HG03575 (cell line): ENCODE data around the gene C10orf71.

Source experiments
- ATAC-seq: cut with Tn5 transposase; IDR thresholded peaks from one replicate; pipeline ENCODE4 v1.9.1; 2021; ENCODE audit not compliant: unreplicated experiment, insufficient number of reproducible peaks, low FRiP score; ENCODE audit errors: extremely low read depth

C10orf71 gene

GRCh38 chr10:49289480-49289879, 9.5 kb upstream of the C10orf71 start:
- no peak for ATAC-seq

- no peak for ATAC-seq
Observed at GRCh38 chr10:49290131-49290530, 8.8 kb upstream of the C10orf71 start.

DNA sequence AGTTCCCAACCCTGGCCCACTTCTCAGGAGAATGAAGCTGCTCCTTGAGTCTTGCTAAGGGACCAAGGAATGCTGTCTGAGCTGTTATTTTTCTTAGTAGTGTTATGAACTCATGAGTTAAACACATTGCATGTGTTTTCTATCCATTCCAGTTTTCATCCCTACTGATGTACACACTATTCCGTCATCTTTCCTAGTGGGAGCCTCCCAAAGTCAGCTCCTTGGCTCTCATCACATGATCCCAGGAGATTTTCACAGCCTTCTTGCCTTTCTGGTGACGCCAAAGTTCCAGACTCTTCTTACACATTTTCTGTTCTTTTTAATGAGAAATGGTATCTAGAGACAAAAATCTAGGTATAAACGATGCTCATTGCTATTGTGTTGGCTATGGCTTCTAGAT, 8.4 kb upstream of the C10orf71 start:
- ATAC-seq: no peak

DNA sequence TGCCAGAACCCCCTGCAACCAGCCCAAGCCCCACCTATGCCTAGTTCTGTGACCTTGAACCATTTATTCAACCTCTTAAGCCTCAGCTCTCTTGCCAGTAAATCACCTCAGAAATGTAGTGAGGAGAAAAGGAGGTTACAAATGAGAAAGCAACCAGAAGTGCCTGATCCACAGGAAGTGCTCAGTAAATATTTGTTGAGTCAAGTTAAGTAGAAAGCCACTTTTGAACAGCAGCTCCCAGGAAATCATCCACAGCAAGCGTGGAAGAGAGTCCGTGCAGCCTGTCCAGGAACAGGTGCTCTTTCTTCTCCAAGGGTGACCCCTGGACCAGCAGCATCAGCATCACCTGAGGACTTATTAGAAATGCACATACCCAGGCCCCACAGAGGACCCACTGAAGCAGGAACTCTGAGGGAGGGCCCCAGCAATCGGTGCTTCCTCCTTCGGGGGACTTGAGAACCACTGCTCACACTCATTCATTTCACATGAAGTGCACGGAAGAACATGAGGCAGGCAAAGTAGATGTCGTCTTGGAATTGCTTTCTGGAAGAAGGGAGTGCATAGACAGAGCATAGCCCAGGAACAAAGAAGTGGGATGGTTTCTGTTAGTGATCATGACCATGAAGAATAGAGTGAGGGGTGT, 6.3 kb upstream of the C10orf71 start:
- ATAC-seq: no peak

DNA sequence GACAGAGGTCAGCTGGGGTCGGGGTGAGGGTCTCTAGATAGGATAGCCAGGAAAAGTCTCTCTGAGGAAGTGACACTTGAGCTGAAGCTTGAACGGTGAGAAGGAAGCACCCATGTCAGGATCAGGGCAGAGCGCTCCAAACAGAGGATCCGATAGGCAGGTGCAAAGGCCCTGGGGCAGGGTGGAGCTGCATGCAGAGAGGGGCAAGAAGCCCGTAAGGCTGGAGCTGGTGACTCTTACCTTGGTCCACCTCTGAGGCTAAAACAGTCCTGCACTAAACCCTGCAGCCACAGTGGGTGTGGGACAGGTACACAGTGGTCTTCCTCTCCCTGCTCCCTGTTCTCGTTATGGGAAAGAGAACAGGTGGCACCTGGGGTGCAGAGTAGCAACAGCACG, 5.8 kb upstream of the C10orf71 start:
- no peak for ATAC-seq

DNA sequence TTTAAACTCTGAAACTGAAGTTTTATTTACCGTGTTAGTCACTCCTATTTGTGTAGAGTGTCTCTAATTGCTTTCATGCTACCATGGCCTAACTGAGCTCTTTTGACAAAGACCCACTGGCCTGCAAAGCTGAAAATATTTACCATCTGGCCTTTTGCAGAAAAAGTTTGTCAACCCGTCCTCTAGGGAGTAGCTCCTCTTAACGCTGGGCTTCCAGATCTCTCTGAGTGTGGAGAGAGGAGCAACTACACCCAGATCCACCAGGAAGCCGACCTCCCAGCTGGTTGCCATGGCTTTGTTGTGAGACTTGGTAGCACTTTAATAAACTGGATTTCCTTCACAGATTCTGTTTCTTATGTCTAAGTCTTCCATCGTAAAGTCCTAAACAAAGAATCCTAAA, 4.2 kb upstream of the C10orf71 start:
- ATAC-seq: no peak

DNA sequence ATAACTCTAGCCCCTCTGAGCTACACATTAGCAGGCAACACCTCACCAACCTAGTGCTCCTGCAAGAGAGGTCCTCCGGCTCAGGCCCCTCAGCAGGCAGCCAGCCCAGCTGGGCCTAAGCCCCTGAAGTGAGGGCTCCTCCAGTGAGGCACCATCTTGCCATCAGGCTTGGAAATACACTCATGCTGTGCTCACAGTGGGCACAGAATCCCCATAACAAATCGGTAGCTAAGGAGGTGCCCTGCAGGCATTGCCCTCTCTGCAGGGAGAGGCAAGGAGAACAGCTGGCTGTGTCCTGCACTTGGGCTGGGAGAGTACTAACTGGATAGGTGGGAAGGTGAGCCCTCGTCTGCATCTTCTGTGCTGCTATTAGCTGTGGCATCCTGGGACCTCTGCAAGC, 3.7 kb upstream of the C10orf71 start:
- ATAC-seq: no peak

DNA sequence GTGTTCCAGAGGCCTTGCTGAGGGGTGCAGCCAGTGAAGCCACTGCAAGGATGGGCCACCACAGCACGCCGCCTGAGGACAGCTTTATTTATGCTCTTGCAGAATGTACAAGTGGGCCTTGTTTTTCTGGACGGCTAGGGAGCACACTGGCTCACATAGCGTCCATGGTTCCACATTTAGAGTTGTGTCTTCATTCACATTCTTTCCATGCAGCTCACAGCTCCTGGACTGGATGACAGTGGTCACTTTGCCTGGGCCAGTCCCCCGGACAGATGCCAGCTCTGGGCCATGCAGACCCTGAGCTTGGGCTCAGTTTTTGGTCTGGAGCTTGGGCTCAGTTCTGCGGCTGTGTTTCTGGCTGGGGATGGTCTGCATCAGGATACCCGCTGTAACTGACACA, 2.6 kb upstream of the C10orf71 start:
- no peak for ATAC-seq

GRCh38 chr10:49296836-49297235, 2.1 kb upstream of the C10orf71 start:
- no peak for ATAC-seq

DNA sequence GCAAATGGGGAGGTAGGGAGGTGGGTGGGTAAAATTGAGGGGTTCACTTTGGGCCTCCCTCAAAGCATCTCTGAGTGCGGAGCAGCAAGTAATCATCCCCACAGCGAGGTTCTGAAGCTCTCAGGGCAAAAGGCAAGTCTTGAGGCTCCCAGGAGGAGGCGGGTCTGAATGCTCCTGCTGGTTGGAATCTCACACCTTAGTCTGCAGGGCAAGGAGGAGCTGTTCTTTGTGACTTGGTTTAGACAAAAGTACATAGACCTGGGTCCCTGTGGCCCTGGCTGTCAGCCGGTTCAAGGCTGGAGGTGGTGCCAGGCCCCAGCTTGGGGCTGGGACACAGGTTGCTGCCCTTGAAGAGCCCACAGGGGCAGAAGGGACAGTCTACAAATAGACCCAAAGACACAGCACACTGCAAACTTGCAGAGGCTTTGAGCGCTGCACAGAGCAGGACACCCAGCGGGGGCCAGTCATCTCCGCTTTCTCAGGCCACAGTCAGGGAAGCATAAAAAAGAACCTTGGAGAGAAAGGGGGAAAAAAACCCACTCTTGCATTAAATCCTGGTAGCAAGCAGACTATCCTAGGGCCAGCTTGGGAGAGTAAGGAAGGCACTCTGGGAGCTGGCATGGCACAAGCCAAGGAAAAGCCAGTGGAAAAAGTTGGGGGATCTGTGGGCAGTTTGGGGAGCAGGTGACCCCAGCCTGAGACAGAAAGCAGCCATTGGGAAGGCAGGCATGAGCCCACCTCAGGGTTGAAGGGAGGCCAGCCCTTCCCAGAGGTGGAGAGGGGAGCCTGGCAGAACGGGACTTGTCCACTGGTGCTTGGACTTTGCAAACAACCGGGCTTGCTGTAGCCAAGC, 926 bp upstream of the C10orf71 start:
- ATAC-seq: no peak

DNA sequence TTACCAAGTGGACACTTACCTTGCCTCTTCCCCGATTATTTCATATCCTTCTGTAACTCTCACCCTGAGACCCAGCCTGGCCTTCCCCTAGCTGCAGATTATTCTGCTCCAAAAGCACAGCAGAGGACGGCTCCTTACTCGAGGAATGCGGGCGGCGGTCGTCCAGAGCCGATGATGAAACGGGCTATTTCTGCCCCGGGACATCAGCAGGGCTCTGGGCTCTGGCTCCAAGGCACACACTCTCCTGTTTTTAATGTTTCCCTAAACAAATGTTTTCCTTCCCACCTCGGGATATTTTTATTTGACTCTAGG, 343 bp upstream of the C10orf71 start:
- no peak for ATAC-seq

DNA sequence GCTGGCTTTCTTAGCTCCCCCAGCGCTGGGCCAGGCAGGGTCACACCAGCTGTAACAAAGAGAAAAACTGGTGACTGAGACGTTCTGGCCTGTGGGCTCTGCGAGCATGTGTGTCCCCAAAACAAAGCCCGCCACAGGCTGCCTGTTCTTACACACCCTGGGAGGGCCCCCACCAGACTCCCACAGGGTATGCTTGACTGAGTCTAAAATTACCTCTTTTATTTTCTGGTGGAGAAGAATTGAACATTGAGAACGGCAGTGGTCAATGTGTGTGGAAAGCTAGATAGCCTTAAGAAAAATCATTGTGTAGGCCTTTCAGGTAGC, 808 bp downstream of the C10orf71 start:
- no peak for ATAC-seq

DNA sequence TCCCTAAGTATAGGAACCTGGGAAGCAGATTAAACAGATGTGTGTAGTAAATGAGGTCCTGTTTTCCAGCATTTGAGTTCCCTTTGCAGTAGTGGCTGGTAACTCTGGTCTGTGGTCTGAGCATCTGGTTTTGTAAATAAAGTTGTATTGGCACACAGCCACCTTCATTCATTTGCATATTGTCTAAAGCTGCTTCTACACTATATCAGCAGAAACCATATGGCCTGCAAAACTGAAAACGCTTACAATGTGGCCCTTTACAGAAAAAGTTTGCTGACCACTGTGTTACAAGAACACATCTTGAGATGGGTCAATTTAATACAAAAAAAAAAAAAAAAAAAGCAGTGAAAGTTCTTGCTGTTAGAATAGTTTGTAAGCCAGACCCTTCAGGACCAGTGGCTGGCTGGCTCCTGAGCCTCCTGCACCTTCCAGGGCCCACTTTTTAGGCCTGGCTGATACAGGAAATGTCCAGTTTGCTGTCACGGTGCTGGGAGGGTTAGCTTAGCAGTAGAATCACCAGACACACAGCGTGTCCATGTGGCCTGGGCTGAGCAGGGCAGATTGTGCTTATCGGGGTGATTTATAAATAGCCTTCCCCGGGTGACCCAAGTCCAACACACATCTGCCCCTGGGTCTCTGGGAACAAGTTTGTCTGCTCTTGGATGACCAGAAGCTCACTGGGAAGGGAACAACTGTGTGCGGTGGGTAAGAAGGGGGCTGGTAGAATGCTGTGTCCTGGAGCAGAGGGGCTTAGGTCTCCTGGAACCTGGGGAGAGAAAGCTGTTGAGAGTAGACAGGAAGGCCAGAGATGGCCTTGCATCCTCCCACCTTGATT, 1.4 kb downstream of the C10orf71 start:
- ATAC-seq: no peak

- no peak for ATAC-seq
Observed at GRCh38 chr10:49301302-49301701, 2.3 kb downstream of the C10orf71 start.

GRCh38 chr10:49302088-49302487, 3.1 kb downstream of the C10orf71 start:
- no peak for ATAC-seq

GRCh38 chr10:49303711-49304110, 4.7 kb downstream of the C10orf71 start:
- ATAC-seq: no peak

GRCh38 chr10:49304137-49304536, 5.2 kb downstream of the C10orf71 start:
- ATAC-seq: no peak

- ATAC-seq: no peak
Observed at GRCh38 chr10:49307921-49308320, 9.0 kb downstream of the C10orf71 start.

DNA sequence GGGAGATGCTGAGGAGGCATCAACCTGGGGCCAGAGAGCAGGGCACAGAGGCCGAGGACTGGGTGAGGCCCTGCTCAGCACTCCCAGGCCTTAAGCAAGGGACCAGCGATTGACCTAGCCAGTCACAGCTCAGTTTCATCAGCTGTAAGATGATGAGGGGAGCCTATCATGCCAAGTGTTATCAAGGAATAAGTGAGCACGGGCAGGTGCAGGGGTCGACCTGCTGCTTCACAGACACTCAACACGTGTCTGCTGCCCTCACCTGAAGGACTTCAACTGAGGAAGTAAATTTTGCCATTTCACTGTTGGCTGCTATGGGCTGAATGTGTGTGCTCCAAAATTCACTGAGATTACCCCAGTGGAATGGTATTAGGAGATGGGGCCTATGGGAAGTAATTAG, 9.9 kb downstream of the C10orf71 start:
- ATAC-seq: no peak
